Measurements from ENCODE around the gene DRG2.

- no peak for TF ChIP-seq CTCF (IDR thresholded peaks at IDR 0.05)
- TF ChIP-seq POLR2A (IDR thresholded peaks at IDR 0.05) = no peak
Observed at GRCh38 chr17:18100616-18101015, 12.9 kb downstream of the DRG2 start.
